GM21576 (cell line): ENCODE results near the gene SPCS3.
"Not testable (repeated sequence)": the region's sequence is repeated elsewhere in the genome, so short reads cannot be mapped to it uniquely, and the experiment has no call there.

Experiments used
- ATAC-seq: cut with Tn5 transposase; IDR thresholded peaks from one replicate; pipeline ENCODE4 v1.9.1; 2021; ENCODE audit warnings: mild to moderate bottlenecking, moderate library complexity; ENCODE audit not compliant: unreplicated experiment

SPCS3 gene

GRCh38 chr4:176303938-176304337, 15.8 kb upstream of the SPCS3 start:
- no peak for ATAC-seq

DNA sequence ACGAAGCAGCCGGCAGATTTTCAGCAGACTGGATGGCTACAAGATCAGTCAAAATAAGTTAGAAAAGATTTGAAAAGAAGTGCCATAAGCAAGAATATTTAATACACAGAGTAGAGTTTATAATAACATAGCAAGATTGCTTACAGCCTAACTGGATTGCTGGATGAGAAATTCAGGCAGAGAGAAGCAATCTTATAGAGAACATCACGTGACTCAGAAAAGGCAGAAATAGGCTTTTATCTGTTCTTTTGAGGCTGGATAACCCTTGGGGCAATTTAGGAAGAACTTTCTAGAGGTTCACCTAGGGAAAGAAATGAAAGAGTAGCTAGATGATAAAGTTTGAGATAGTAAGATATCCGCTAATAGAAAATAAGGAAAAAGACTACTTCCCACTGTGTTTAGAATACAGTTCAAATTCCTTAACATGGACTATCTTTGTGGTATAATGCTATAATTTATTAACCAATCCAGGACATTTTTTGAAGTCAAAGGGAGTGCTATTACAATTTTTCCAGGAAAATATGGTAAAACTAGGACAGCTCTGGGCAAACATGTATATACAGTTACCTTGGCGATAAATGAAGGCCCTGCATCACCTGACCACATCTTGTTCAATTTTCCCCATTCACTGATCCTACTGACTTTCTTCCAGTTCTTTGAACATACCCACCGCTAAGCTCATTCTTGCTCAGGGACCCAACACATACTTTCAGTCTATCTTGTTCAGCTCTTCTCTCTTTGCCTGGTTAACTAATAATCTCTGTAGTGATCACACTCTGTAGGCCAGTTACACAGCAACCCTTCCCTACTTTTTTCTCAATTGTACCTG, 12.7 kb upstream of the SPCS3 start:
- no peak for ATAC-seq

GRCh38 chr4:176307666-176307930, 12.2 kb upstream of the SPCS3 start:
- no peak for ATAC-seq

- peak; percentile 67 for ATAC-seq
These were observed 11.3 kb upstream of the SPCS3 start for GRCh38 chr4:176308441-176308840.

- ATAC-seq, result peak; percentile 99
These were observed 10.7 kb upstream of the SPCS3 start for GRCh38 chr4:176309046-176309445.

DNA sequence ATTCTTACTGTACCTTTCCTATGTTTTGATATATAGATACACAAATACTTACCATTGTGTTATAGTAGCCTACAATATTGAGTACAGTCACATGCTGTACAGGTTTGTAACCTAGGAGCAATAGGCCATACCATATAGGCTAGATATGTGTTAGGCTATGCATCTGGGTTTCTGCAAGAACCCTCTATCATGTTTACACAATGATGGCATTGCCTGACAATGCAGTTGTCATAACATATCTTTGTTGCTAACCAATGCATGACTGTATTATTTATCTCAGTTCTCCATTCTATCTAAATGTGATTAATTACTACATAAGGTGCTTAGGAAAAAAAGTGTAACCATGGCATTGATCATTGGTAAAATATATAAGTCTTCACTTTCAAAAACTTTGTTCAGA, 10.0 kb upstream of the SPCS3 start:
- ATAC-seq, result no peak

DNA sequence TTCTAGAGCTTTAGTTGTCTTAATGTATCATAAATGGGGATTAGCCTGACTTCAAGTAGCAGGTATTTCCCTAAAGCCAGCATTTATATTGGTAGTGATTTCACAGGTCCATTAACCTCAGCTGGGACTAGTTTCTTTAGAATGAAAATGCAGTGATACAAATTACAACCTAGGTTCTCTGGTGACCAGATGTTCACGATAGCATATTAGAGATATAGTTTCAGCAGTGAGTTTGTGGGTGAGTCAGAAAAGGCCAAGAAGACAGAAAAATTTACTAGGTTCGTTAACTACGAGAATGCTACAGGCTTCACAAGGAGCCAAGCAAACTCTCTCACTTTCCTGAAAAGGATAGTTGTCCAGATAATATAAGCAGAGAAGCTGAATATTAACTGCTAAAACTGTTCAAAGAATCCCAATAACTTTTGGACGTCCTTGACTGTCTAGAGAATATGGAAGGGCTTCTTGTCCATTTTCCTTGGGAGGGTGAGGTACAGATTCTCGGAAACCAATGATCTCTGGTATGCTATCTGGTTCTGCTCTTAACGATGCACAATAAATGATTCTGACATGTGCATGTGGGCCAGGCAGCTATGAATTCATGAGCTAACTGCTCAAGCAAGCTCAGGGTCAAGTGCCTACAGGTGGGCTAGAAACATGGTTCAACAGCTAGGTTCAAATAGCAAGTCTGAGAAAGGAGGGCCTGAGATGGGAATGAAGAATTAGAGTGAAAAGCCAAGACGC, 6.0 kb upstream of the SPCS3 start:
- no peak for ATAC-seq

- no peak for ATAC-seq
These were observed 539 bp upstream of the SPCS3 start for GRCh38 chr4:176319151-176319703.

GRCh38 chr4:176320340-176320975, 692 bp downstream of the SPCS3 start:
- peak; percentile 83 for ATAC-seq

- ATAC-seq, result no peak
These were observed 1.2 kb downstream of the SPCS3 start for GRCh38 chr4:176320976-176321361.

DNA sequence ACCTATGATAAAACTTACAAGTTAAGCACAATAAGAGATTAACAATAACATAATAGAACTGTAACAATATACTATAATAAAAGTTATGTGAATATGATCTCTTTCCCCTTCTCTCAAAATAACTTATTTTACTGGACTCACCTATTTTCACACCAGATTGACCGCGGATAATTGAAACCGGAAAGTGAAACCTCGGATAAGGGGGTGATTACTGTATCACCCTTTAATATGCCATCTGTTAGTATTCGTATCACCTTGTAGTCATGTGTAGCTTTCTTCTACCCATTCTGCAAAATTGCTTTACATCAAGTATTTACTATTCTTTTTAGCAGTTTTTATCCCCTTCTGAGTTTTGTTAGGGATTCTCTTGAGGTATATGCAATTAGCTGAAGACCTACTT, 1.8 kb downstream of the SPCS3 start:
- ATAC-seq, result no peak

- ATAC-seq, result no peak
These were observed 3.9 kb downstream of the SPCS3 start for GRCh38 chr4:176323511-176324160.

- not testable (repeated sequence) for ATAC-seq
These were observed 5.1 kb downstream of the SPCS3 start for GRCh38 chr4:176324876-176325275.

- ATAC-seq, result no peak
These were observed 13.3 kb downstream of the SPCS3 start for GRCh38 chr4:176333076-176333475.

DNA sequence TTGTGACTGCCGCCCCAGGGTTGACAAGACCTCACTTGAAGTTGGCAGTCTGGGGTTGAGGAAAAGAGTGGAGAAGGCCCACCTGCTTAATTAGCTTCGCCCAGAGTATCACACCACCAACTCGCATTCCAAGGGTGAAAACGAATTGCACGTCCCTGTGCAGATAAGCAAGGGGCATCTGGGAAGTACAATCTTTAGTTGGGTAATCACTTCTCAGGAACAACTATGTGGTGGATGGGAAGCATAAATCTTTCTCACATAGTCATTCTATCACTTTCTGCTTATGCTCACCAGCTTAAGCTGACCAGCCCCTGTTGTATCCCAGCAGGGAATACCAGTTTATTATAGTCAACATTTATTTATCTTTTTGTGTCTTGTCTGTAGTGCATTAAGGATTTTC, 14.3 kb downstream of the SPCS3 start:
- no peak for ATAC-seq

- ATAC-seq, result no peak
These were observed 15.7 kb downstream of the SPCS3 start for GRCh38 chr4:176335421-176335820.

GRCh38 chr4:176339936-176340761, 20.4 kb downstream of the SPCS3 start:
- ATAC-seq, result no peak

DNA sequence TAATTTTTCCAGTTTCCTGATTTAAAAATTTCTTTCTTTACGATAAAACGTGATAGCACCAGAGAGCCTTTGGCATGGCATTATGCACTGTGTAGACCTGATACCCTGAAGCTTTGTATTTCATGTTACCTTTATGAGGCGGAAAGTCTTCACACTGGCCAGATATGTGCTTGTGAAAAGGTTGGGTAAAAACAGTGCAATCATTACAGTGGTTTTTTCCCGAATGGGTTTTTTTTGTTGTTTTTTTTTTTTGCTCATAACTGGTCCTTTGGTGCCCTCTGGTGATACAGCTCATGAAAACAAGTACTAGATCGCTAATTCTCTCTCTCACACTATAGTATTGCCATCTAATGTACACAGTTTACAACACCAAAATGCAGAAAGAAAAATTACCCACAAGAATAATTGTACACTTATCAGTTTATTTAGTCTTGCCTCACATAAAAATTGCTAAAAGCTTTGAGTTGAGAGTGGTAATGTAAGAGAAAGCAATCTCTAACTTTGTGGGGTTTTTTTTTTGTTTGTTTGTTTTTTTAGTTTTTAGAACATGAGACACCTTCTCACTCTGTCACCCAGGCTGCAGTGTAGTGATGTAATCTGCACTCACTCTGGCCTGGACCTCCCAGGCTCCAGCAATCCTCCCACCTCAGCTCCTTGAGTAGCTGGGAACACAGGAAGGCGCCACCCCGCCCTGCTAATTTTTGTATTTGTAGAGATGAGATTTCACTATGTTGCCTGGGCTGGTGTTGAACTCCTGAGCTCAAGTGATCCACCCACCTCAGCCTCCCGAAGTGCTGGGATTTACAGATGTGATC, 21.3 kb downstream of the SPCS3 start:
- no peak for ATAC-seq

GRCh38 chr4:176342384-176342783, 22.6 kb downstream of the SPCS3 start:
- no peak for ATAC-seq

DNA sequence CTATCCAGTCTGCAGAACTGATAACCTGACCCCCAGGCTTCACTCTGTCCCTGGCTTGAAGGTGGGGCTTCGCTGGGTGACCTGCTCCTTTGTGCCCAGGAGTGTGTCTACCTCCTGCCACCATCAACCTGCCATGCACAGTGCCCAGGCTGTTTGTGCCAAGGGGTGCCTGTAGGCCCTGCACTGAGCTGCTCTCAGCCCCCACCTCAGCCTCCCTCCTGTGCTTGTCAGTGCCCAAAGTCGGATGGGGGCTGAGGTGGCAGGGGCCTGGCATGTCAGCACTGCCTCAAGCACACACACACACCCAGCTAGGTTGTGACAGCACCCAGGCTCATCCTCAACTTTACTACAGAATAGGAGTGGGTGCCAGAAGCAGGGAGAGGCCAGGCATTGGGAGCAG, 23.5 kb downstream of the SPCS3 start:
- no peak for ATAC-seq
